ENCODE measurements around the gene PKNOX2. TPM values are rescaled to one million over a fixed set of nuclear protein-coding genes. Genes with fewer than 3 reads are reported as not detected.

PKNOX2 gene
- total and polyA plus RNA-seq, 10 donors, result 0.80 to 8.9 (median 3.5) TPM

DNA sequence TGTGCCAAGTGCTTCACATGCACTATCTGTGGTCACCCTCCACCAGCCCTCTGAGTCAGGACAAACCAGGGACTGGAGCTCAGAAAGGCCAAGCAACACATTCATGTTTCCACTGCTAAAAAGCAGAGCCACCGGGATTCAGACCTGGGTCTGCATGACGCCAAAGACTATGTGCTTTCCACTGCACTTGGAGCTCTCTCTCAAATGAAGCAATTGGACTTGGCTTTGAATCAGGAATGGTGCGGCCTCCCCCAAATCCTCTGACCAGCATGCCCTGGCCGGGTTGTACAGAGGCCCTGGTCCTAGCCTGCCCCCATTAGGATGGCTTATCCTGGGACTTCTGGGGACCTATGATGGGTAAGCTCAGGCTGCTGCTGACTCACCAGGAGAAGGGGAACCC lies 80.7 kb downstream of the PKNOX2 start:
- Histone ChIP-seq H3K36me3 (no peaks in the 10 kb centered on the region), H3K27ac (peak overlapping the region in 4 of 8 donors; percentile 4 to 27 (median 21)), H3K27me3 (replicated peaks in 1 of 7) (peaks cover 0 to 10% (median 0%) of the 10 kb centered on the region in 7 donors), H3K4me1 (no peaks in the 10 kb centered on the region), H3K4me3 (no peak overlapping the region), H3K9me3 (no peaks in the 10 kb centered on the region)
- DNase-seq, result peak; percentile 51
- TF ChIP-seq CTCF (IDR thresholded peaks at IDR 0.05 in 8 of 11, conservative IDR thresholded peaks at IDR 0.05 in 3 of 11) (no peak), POLR2AphosphoS5 (IDR thresholded peaks at IDR 0.05) (no peak), POLR2A (IDR thresholded peaks at IDR 0.05) (no peak)
- WGBS, 5 donors, result 69 to 86% (median 77%) methylated on average over 4 of the region's 4 CpGs
- intact Hi-C loops (cut with DNase I; ENCODE audit: low total_unique reads), result no loop called here

DNA sequence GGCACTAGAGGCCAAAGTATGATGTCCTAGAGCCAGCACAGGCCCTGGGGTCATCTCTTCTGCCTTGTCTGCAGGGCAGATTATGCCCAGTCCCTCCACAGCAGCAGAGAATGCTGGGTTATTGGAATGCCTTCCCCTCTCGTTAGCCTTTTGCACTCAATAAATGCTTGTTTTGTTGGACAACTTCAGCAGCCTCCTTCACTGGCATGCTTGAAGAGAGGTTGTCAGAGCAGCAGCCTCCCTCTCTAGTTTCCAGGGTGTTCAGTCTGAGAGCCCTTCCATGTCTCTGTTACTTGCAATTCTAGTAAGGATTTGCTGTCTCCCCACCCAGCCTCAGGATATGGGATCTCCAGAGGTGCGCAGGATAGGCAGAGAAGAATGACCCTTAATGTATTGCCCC lies 82.9 kb downstream of the PKNOX2 start:
- Histone ChIP-seq H3K9me3 (no peaks in the 10 kb centered on the region), H3K4me1 (no peaks in the 10 kb centered on the region), H3K36me3 (no peaks in the 10 kb centered on the region), H3K27me3 (replicated peaks in 1 of 7) (peaks cover 0 to 10% (median 0%) of the 10 kb centered on the region in 7 donors), H3K4me3 (no peak overlapping the region), H3K27ac (peak overlapping the region in 5 of 8 donors; percentile 14 to 46 (median 21))
- peak; percentile 18 for DNase-seq
- intact Hi-C loops (cut with DNase I; ENCODE audit: low total_unique reads), result no loop called here
- WGBS, 5 donors, result 51 to 83% (median 77%) methylated on average over 2 of the region's 2 CpGs
- no peak for TF ChIP-seq CTCF (IDR thresholded peaks at IDR 0.05 in 8 of 11, conservative IDR thresholded peaks at IDR 0.05 in 3 of 11)
- no peak for TF ChIP-seq POLR2AphosphoS5 (IDR thresholded peaks at IDR 0.05)
- TF ChIP-seq POLR2A (IDR thresholded peaks at IDR 0.05), result no peak

DNA sequence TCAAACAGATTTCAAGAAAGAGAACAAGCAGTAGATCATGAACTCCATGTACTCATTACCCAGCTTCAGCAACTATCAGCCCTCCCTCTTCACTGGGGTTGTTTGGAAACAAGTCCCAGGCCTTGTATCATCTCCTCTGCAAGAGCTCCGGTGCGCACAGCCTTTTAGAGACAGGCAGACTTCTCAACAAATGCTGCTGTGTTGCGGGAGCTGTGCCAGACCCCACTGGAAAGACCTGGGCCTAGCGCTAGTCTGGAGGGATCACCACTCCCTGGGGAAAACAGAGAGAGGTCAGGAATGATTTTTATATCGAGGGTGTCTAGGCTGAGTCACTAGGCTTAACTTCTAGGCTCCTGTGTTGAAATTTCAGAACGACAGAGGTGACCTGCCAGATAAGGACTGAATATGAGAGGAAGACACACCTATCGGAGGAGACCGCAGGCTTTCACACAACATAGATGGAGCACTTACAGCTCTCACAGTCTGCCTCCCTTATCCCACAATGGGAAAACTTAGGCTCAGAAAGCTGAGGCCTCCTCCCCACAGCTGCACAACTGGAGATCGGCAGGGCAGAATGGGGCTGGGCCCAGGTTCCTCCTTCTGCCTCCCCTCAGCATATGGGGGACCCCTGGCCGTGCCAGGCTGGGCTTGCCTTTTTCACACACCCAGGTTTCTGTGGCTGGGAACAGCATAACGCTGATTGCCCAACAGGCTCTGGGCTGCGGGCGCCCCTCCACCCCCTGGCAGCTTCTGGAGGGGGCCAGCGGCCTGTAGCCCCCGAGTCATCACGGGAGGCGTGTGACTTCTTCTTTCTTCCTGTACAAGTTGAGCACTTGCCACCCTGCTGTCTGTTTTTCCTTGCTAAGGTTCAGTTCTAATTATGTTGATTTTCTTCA lies 86.0 kb downstream of the PKNOX2 start:
- H3K27ac ChIP-seq, result no peak overlapping the region
- H3K9me3 ChIP-seq, result no peaks in the 10 kb centered on the region
- peaks cover 0 to 10% (median 0%) of the 10 kb centered on the region in 7 donors for H3K27me3 ChIP-seq (replicated peaks in 1 of 7)
- no peak for TF ChIP-seq POLR2AphosphoS5 (IDR thresholded peaks at IDR 0.05)
- no peak for TF ChIP-seq CTCF (IDR thresholded peaks at IDR 0.05 in 8 of 11, conservative IDR thresholded peaks at IDR 0.05 in 3 of 11)
- TF ChIP-seq POLR2A (IDR thresholded peaks at IDR 0.05), result no peak
- intact Hi-C loops (cut with DNase I; ENCODE audit: low total_unique reads), result no loop called here
- no peak overlapping the region for H3K4me3 ChIP-seq
- H3K36me3 ChIP-seq, result no peaks in the 10 kb centered on the region
- 62 to 81% (median 70%) methylated on average over 17 of the region's 17 CpGs for WGBS, 5 donors
- H3K4me1 ChIP-seq, result peaks cover 0 to 13% (median 0%) of the 10 kb centered on the region in 6 donors
- no peak for DNase-seq

GRCh38 chr11:125251214-125251545 lies 86.6 kb downstream of the PKNOX2 start:
- no peak for TF ChIP-seq CTCF (IDR thresholded peaks at IDR 0.05 in 8 of 11, conservative IDR thresholded peaks at IDR 0.05 in 3 of 11)
- TF ChIP-seq POLR2A (IDR thresholded peaks at IDR 0.05), result no peak
- TF ChIP-seq POLR2AphosphoS5 (IDR thresholded peaks at IDR 0.05), result no peak
- Histone ChIP-seq H3K36me3 (no peaks in the 10 kb centered on the region), H3K27ac (no peak overlapping the region), H3K4me1 (peaks cover 0 to 15% (median 0%) of the 10 kb centered on the region in 6 donors), H3K4me3 (no peak overlapping the region), H3K27me3 (replicated peaks in 1 of 7) (peaks cover 0 to 12% (median 0%) of the 10 kb centered on the region in 7 donors), H3K9me3 (no peaks in the 10 kb centered on the region)
- DNase-seq, result no peak
- intact Hi-C loops (cut with DNase I; ENCODE audit: low total_unique reads), result no loop called here
- WGBS, 5 donors, result 91 to 97% (median 93%) methylated on average over 5 of the region's 5 CpGs
